Superior temporal gyrus (tissue), 1 donor: ENCODE data around the gene METTL5.
A peak's percentile ranks its signal among the peaks of the same experiment; 100 is the strongest.
"Not testable (repeated sequence)": the region's sequence is repeated elsewhere in the genome, so short reads cannot be mapped to it uniquely, and the experiment has no call there.

Experiments
- DNase-seq: peaks from one replicate; pipeline ENCODE4 v3.0.0-alpha.2; 2016; ENCODE audit errors: extremely low spot score

The METTL5 gene

DNA sequence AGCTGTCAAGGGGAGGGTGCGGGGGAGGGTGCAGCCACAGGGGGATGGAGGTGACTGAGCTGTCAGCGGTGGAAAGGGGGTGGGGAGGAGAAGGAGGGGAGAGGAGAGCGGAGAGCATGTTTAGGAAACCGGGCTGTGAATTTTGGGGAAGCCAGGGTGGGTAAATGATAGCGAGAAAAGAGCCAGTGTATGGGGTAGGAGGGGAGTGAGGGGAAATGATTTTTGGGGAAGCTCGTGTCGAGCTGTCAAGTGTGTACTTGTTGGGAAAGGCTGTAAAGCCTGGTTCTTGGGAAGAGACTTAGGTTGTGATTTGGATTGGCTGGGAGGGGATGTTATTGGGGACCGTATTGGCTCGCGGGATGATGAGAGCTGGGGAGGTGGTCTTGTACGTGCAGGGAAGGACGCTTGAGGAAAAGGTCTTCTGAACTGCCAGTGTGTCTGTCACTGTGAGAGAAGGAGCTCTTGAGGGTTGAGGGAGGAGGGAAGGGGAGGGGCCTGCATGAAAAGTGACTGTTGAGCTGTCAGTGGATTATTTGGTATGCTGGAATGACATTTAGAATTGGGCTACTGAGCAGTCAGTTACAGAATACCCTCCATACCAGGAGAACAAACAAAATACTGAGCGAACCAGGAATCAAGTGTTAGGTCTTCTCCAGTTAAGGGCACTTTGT is 3.6 kb upstream of the METTL5 start:
- peak; percentile 72 for DNase-seq

DNA sequence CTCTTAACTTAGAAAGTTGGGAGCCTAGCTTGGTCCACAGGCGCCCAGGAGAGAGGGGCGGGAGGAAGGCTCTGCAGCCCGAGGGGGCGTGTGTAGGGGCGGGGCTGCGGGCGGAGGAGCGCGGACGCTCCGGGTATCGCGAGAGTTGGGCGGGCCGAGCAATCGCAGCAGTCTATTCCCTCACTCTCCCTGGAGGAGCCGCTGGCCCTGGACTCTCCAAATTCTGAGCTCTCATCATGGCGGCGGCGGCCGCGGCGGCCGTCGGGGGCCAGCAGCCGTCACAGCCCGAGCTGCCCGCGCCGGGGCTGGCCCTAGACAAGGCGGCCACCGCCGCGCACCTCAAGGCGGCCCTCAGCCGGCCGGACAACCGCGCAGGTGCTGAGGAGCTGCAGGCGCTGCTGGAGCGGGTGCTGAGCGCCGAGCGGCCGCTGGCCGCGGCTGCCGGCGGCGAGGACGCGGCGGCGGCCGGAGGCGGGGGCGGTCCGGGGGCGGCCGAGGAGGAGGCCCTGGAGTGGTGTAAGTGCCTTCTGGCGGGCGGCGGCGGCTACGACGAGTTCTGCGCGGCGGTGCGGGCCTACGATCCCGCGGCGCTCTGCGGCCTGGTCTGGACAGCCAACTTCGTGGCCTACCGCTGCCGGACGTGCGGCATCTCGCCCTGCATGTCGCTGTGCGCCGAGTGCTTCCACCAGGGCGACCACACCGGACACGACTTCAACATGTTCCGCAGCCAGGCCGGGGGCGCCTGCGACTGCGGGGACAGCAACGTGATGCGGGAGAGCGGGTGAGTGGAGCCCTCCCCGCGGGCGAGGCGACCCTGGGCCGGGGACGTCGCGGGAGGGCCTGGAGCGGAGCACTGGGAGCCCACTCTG is 2.8 kb upstream of the METTL5 start, which contains the start of gene UBR3:
TSS of gene UBR3 (plus strand) at position 183 of the 869 bp plus-strand sequence. CDS start at position 237, 54 bp downstream.
- peak; percentile 91 for DNase-seq

DNA sequence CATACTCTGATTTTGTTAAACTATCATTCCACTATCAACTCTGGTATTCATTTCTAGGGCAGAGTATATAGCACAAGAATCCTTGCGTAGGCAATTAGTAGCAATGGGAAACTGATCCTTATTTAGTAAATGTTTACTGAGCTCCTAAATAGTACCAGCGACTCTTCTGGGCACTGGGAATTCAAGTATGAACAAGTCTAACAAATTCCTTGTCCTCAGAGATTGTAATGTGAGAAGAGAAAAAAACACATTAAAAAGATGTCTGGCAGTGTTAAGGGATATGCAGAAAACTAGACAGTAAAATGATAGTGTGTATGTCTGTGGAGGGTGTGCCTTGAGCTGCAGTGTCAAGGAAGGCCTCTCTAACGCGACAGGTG is 721 bp downstream of the METTL5 start:
- no peak for DNase-seq

DNA sequence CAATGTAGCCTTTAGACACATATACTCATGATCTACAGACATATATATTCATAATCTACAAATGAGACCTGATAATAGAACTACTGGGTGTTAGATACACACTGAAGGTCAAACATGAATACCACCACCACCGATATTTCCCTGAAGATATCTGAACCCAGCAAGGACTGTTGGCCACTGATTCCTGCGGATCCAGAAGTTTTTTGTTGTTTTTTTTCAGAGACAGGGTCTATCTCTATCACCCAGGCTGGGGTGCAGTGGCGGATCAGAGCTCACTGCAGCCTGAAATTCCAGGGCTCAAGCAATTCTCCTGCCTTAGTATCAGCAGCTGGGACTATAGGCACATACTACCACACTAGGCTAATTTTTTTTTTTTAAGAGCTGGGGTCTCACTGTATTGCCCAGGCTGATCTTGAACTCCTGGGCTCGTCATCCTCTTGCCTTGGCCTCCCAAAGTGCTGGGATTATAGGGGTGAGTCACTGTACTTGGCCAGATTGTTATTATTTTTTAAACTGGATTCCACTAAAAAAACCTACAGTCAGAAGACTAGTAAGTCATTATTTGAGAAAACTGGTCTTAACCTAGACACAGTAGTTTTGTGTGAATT is 1.8 kb downstream of the METTL5 start:
- no peak for DNase-seq

DNA sequence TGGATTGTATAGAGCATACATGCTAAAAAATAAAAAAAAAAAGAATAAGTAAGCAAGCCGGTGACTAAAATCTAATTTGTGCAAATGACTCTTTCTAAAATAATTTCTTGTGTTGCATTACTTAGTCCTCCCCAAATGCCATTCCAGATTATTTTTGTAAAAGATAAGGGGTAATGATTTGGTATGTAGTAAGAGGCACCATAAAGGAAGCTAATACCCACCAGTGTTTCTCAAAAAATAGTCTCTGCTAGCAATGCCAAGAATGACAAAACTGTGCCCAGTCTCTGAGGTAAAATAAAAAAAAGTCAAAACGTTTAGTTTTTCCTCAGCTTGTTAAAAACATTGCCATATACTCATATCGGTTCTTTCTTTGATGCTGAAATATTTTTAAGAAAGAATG is 2.7 kb downstream of the METTL5 start:
- no peak for DNase-seq

DNA sequence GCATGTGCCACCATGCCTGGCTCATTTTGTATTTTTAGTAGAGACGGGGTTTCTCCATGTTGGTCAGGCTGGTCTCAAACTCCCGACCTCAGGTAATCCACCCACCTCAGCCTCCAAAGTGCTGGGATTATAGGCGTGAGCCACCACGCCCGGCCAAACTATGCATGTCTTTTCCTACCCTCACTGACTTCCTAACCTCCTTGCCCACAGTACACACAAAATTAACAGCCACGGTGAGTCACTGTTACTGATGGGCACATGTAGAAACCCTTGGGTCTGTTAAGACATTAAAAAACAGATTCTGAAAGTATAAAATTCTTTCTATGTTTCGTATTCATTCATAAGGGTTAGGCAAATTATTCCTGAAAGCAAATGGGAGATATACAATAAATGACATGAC is 4.6 kb downstream of the METTL5 start:
- DNase-seq: not testable (repeated sequence)

DNA sequence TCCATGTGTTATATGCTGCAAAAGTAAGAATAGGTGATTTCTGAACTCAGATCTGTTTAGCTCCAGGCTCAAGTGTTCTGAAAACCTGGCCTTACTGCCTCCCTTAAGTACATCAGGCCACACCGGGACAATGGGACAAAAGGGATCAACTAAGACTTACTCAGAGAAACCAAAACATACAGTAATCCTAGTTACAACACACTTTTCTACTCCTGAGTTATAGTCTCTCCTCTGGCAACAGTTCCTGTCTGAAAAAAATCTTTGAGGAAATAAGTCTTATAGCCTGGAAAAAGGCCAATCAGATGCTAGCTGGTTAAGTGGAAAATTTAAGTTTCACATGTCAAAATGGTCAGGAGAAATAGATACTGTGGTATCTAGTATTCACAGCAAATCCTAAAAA is 5.6 kb downstream of the METTL5 start:
- no peak for DNase-seq

DNA sequence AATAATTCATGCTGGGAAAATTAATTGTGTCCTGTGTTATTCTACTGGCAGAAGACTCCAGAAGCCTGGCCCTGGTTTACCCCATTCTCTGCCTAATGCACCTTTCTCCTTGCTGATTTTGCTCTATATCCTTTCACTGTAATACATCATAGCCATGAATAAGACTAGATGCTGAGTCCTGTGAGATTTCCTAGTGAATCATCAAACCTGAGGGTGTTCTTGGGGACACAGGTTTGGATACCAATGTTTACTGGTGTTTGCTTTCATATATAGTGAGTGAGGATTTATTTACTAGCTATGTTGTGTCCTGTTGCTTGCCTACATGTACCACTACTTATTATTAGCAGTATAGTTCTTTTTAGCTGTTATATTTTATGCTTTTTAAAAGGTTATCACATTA is 6.5 kb downstream of the METTL5 start:
- no peak for DNase-seq

DNA sequence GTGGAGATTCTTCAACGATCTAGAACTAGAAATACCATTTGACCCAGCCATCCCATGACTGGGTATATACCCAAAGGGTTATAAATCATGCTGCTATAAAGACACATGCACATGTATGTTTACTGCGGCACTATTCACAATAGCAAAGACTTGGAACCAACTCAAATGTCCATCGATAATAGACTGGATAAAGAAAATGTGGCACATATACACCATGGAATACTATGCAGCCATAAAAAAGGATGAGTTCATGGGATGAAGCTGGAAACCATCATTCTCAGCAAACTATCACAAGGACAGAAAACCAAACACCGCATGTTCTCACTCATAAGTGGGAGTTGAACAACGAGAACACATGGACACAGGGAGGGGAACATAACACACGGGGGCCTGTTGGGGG is 7.3 kb downstream of the METTL5 start:
- DNase-seq: not testable (repeated sequence)

DNA sequence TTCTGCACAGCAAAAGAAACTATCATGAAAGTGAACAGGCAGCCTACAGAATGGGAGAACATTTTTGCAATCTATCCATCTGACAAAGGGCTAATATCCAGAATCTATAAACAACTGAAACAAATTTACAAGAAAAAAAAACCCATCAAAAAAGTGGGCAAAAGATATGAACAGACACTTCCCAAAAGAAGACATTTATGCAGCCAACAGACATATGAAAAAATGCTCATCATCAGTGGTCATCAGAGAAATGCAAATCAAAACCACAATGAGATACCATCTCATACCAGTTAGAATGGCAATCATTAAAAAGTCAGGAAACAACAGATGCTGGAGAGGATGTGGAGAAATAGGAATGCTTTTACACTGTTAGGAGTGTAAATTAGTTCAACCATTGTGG is 7.7 kb downstream of the METTL5 start:
- not testable (repeated sequence) for DNase-seq

DNA sequence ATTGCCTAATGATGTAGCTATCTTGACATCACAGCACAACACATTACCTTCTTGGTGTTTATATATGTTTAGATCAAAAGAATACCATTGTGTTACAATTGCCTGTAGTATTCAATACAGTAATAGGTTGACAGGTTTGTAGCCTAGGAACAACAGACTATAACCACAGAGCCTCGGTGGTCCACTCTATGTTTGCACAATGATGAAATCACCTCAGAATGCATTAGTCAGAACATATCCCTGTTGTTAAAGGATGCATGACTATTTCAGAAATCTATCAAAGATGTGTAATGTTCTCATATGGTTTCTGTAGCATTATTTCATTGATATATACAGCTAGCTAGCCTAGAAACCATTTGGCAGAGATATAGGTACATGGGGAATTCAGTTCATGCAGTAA is 8.9 kb downstream of the METTL5 start:
- no peak for DNase-seq

DNA sequence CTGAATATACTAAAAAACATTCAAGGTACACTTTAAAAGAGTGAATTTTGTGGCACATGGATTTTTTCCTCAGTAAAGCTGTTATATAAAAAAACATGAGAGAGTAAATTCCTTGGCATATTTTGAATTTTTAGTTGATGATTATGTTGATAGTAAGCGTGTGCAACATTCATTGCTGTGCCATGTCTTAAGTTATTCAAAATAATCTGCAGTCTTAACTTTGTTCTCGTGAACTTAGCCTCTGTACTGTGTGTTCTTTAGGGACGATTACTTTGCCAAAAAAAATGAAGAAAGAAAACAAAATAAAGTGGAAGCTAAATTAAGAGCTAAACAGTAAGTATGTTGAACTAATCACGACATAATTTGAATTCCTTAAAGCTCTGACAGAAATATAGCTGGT is 16.5 kb downstream of the METTL5 start:
- DNase-seq: no peak

DNA sequence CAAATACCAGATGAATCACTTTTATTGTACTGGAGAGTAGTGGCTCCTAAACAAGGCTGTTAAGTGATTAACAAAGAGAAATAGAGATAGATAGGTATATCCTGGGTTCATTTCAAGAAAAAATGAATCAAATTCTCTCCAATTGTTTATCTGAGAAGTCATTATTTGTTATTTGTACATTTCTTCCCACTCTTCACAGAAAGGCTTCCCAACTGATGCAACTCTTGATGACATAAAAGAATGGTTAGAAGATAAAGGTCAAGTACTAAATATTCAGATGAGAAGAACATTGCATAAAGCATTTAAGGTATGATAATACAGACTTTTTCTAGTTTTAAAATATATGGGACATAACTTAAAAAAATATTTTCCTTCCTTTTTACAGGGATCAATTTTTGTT is 18.1 kb downstream of the METTL5 start:
- DNase-seq: no peak

DNA sequence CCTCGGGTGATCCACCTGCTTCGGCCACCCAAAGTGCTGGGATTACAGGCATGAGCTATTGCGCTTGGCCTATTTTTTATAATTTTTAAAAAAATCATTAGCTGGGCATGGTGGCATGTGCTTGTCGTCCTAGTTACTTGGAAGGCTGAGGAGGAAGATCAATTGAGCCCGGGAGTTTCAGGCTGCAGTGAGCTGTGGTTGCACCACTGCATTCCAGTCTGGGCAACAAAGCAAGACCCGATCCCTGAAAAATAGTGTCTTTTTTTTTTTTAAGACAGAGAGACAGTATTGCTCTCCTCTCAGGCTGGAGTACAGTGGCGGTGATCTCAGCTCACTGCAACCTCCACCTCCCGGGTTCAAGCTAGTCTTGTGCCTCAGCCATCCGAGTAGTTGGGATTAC is 21.2 kb downstream of the METTL5 start:
- no peak for DNase-seq

DNA sequence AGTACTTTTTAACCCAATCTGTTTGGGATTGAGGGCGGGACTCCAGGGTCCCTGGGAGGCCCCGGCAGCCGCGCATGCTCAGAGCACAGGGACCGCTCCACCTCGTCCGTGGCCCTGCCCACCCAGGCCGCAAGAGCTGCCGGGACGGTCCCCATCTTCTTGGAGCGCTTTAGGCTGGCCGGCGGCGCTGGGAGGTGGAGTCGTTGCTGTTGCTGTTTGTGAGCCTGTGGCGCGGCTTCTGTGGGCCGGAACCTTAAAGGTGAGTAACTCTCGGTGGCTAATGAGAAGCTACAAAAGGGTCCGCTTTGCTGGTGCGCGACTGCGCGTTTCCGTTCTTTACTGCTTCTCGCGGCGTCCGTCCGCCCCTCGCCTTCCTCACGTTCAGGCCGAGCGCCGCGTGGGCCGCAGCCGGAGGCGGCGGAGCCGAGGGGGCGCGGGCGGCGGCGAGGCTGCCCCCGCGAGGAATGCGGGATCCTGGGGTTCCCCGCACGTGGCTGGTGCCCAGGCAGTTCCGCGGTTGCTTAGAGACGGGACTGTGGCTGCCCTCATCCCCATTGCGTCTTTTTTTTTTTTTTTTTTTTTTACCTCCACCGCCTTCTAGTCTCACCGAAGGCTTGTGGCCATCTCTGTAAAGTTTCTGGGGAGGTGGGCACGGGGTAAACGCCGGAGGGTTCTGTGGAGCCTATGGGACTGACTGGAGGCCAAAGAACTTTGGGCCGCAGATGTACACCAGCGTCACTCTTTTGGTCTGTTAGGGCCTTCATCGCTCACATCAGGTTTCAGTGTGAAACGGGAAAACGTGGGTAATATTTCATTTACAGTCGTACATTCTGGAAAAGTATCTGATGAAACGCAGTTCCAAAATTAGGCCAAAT is 25.8 kb downstream of the METTL5 start, which contains the start of gene SSB:
TSS of gene SSB (plus strand) at position 154 of the 875 bp plus-strand sequence. CDS start 2,090 bp downstream, outside the sequence.
- peak; percentile 91 for DNase-seq

DNA sequence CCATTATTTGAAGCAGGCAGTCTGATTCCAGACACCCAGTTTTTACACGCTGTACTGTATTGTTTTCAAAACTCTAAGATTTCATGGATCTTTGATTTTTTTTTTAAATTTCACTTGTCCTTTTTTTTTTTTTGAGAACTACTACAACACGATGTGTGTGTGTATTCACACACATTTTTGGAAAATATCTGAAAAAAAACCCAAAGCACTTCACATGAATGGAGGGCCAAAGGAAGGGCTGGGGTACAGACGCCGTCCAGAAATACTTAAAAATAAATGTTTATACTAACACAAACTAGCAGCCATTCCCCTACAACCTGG is 26.3 kb downstream of the METTL5 start:
- no peak for DNase-seq

DNA sequence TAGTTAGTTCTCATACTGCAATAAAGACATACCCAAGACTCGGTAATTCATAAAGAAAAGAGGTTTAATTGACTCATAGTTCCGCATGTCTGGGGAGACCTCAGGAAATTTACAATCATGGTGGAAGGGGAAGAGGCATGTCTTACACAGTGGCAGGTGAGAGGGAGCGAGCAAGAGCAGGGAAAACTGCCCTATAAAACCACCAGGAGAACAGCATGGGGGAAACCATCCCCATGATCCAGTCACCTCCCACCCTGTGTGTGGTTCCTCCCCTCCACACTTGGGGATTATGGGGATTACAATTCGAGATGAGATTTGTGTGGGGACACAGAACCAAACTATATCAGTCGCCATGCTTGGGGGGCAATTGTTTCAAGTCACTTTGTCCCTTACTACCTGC is 27.1 kb downstream of the METTL5 start:
- no peak for DNase-seq

DNA sequence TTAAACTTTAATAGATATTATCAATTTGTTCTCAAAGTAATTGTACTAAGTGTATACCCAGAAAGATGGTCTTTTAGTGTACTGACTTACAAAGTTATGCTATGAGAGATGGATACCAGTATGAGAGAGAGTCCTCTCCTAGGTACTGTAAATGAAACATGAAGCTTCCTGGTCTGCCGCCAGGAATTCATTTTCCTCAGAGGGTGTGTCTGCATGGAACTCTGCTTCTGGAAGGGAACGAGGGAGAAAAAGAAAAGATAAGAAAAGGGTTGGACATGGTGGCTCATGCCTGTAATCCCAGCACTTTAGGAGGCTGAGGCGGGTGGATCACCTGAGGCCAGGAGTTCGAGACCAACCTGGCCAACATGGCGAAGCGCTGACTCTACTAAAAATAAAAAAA is 28.3 kb downstream of the METTL5 start:
- DNase-seq: no peak

DNA sequence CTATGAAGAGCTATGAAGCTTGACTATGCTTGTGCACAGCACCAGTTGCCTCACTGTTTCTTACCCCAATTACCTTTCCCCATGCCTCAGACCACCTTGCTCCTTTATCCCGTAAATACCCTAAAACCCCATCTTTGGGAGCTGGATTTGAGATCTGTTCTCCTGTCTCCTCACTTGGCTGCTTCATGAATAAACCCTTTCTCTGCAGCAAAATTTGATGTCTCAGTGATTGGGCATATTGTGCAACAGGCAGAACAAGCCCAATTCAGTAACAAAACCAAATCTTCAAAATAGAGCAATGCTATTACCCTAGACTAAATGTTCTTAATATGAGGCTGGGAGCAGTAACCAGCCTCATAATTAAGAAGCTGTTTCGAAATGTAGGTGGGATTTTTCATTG is 29.5 kb downstream of the METTL5 start:
- DNase-seq: no peak

DNA sequence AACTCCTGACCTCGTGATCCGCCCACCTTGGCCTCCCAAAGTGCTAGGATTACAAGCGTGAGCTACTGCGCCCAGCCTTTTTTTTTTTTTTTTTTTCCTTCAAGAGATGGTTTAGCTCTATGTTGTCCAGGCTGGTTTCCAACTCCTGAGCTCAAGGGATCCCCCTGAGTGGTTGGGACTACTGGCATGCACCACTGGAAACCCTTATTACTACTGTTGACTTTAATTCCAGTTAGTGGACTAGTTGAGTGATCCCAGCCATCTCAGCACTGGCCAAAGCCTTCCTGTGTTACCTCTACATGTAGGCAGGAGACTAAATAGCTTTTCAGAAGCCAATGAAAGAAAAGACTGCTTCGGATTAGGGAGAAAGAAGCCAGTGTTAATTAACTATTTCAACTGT is 34.1 kb downstream of the METTL5 start:
- no peak for DNase-seq

DNA sequence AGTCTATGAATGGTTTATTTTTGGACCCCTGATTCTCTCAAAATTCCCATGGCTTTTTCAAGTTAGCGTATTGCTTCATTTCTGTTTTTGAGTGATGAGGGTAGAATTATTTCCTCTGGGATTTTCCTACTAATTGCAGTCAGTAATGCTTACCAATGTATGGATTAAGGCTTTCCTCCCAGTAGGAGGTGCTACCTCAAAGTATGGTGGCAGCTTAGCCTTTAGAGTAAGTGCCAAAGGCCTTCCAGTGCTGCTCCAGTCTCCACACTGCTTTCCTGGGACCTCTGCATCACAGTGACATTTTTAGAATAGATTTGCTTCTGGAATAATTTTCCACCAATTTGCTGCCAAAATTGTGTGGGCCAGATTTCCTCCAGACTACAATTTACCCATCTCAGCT is 42.2 kb downstream of the METTL5 start:
- no peak for DNase-seq
